Measurements from ENCODE around the gene ALG12.

DNA sequence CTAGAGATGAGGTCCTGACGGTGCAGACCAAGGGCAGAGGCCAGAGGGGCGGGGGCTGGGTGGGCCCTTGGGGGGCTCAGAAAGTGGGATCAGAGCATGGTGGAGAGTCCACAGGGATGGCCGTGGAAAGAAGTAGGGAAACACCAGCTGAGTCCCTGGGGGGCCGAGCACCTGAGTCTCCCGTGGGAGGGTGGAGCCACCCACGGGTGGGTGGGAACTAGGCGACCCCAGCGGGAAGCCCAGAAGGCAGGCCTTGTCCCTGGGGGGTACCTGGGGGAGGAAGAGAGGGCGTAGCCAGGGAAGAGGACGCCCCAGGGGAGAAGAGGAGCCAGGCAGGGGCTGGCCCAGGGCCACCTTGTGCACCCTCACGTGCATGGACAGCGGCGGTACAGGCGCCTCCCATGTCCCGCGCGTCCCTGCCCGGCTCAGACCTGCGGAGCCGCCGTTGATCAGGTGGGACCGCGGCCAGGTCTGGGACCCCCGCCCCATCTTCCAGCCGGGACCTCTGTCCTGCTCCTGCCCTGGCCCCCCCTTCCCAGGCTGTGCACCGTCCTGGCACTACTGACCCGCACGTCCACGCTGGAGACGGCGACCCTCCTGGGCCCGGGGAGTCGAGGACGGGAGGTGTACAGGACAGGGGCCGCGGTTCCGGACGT lies 10.4 kb upstream of the ALG12 start:
- no peak for TF ChIP-seq JUND (IDR thresholded peaks at IDR 0.05)
- TF ChIP-seq EZH2 (IDR thresholded peaks at IDR 0.05): no peak
- TF ChIP-seq, protein P1, sequence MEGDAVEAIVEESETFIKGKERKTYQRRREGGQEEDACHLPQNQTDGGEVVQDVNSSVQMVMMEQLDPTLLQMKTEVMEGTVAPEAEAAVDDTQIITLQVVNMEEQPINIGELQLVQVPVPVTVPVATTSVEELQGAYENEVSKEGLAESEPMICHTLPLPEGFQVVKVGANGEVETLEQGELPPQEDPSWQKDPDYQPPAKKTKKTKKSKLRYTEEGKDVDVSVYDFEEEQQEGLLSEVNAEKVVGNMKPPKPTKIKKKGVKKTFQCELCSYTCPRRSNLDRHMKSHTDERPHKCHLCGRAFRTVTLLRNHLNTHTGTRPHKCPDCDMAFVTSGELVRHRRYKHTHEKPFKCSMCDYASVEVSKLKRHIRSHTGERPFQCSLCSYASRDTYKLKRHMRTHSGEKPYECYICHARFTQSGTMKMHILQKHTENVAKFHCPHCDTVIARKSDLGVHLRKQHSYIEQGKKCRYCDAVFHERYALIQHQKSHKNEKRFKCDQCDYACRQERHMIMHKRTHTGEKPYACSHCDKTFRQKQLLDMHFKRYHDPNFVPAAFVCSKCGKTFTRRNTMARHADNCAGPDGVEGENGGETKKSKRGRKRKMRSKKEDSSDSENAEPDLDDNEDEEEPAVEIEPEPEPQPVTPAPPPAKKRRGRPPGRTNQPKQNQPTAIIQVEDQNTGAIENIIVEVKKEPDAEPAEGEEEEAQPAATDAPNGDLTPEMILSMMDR (IDR thresholded peaks at IDR 0.05 in 2 of 3, conservative IDR thresholded peaks at IDR 0.05 in 1 of 3; ENCODE audit: borderline replicate concordance in 1 of 3, insufficient read depth in 1 of 3, low read depth in 2 of 3, low read length in 2 of 3): no peak
- TF ChIP-seq POLR2AphosphoS5 (IDR thresholded peaks at IDR 0.05; ENCODE audit: low read depth, low read length): no peak
- no peak for TF ChIP-seq EGR1 (IDR thresholded peaks at IDR 0.05; ENCODE audit: low read depth)
- TF ChIP-seq SRF (IDR thresholded peaks at IDR 0.05; ENCODE audit: low read depth): no peak
- TF ChIP-seq FOSL1 (IDR thresholded peaks at IDR 0.05; ENCODE audit: low read depth): no peak
- no peak for TF ChIP-seq POLR2A (IDR thresholded peaks at IDR 0.05; ENCODE audit: borderline replicate concordance, extremely low read depth, insufficient read depth, insufficient read length)
- TF ChIP-seq, protein P2, sequence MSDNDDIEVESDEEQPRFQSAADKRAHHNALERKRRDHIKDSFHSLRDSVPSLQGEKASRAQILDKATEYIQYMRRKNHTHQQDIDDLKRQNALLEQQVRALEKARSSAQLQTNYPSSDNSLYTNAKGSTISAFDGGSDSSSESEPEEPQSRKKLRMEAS (IDR thresholded peaks at IDR 0.05): no peak
- TF ChIP-seq YY1 (IDR thresholded peaks at IDR 0.05; ENCODE audit: extremely low read depth, insufficient replicate concordance, low read depth, low read length): no peak
- TF ChIP-seq ELF1 (IDR thresholded peaks at IDR 0.05; ENCODE audit: borderline replicate concordance, low read depth): no peak
- TF ChIP-seq ZNF274 (IDR thresholded peaks at IDR 0.05; ENCODE audit: low read depth, low read length): no peak
- TF ChIP-seq, protein P3, sequence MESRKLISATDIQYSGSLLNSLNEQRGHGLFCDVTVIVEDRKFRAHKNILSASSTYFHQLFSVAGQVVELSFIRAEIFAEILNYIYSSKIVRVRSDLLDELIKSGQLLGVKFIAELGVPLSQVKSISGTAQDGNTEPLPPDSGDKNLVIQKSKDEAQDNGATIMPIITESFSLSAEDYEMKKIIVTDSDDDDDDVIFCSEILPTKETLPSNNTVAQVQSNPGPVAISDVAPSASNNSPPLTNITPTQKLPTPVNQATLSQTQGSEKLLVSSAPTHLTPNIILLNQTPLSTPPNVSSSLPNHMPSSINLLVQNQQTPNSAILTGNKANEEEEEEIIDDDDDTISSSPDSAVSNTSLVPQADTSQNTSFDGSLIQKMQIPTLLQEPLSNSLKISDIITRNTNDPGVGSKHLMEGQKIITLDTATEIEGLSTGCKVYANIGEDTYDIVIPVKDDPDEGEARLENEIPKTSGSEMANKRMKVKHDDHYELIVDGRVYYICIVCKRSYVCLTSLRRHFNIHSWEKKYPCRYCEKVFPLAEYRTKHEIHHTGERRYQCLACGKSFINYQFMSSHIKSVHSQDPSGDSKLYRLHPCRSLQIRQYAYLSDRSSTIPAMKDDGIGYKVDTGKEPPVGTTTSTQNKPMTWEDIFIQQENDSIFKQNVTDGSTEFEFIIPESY (IDR thresholded peaks at IDR 0.05; ENCODE audit: extremely low read depth, insufficient replicate concordance, low read length): no peak
- TF ChIP-seq SIN3A (IDR thresholded peaks at IDR 0.05; ENCODE audit: low read depth): no peak
